Activated T-cell treated with anti-CD3 and anti-CD28 coated beads, Interleukin-2, amount 50 U/mL, for 1 hour (primary cell): Measurements from ENCODE around the gene LRIG1.

Experiments used
- DNase-seq: peaks from one replicate; pipeline ENCODE4 v3.0.0-alpha.2; 2020

LRIG1 gene

GRCh38 chr3:66502245-66502874 lies 1.5 kb upstream of the LRIG1 start:
- no peak for DNase-seq

GRCh38 chr3:66501483-66502244 lies 842 bp upstream of the LRIG1 start:
- no peak for DNase-seq

- DNase-seq, result peak; percentile 57
Observed at GRCh38 chr3:66499881-66500575, 794 bp downstream of the LRIG1 start.

GRCh38 chr3:66498687-66499621 lies 1.9 kb downstream of the LRIG1 start:
- no peak for DNase-seq

- no peak for DNase-seq
Observed at GRCh38 chr3:66497985-66498671, 2.7 kb downstream of the LRIG1 start.

- no peak for DNase-seq
Observed at GRCh38 chr3:66497288-66497984, 3.4 kb downstream of the LRIG1 start.

- DNase-seq, result no peak
Observed at GRCh38 chr3:66496746-66497145, 4.1 kb downstream of the LRIG1 start.

- DNase-seq, result no peak
Observed at GRCh38 chr3:66496301-66496700, 4.5 kb downstream of the LRIG1 start.

GRCh38 chr3:66495668-66496045 lies 5.2 kb downstream of the LRIG1 start:
- DNase-seq, result no peak

- no peak for DNase-seq
Observed at GRCh38 chr3:66494959-66495667, 5.7 kb downstream of the LRIG1 start.

GRCh38 chr3:66493458-66494099 lies 7.2 kb downstream of the LRIG1 start:
- no peak for DNase-seq

GRCh38 chr3:66492672-66493071 lies 8.2 kb downstream of the LRIG1 start:
- DNase-seq, result no peak

- no peak for DNase-seq
Observed at GRCh38 chr3:66492071-66492470, 8.8 kb downstream of the LRIG1 start.

GRCh38 chr3:66490984-66491383 lies 9.8 kb downstream of the LRIG1 start:
- no peak for DNase-seq

GRCh38 chr3:66490214-66490613 lies 10.6 kb downstream of the LRIG1 start:
- no peak for DNase-seq

GRCh38 chr3:66489581-66489980 lies 11.2 kb downstream of the LRIG1 start:
- DNase-seq, result no peak

- DNase-seq, result no peak
Observed at GRCh38 chr3:66489115-66489514, 11.7 kb downstream of the LRIG1 start.

GRCh38 chr3:66488492-66488891 lies 12.3 kb downstream of the LRIG1 start:
- no peak for DNase-seq

- no peak for DNase-seq
Observed at GRCh38 chr3:66487465-66487864, 13.4 kb downstream of the LRIG1 start.

- no peak for DNase-seq
Observed at GRCh38 chr3:66486646-66487045, 14.2 kb downstream of the LRIG1 start.
